Measurements from ENCODE around the gene TRAPPC10. TPM values are rescaled to one million over a fixed set of nuclear protein-coding genes. Genes with fewer than 3 reads are reported as not detected.

The TRAPPC10 gene
- total and polyA plus RNA-seq, 7 donors = 8.4 to 27.3 (median 19.6) TPM

GRCh38 chr21:44028287-44028659 is 16.2 kb downstream of the TRAPPC10 start:
- H3K4me1 ChIP-seq = peaks cover 0 to 26% (median 21%) of the 10 kb centered on the region in 4 donors
- intact Hi-C loops (cut with DNase I) = no loop called here
- no peaks in the 10 kb centered on the region for H3K9me3 ChIP-seq
- 89 to 96% methylated on average over 6 of the region's 6 CpGs for WGBS, 2 donors
- DNase-seq = no peak
- no peak overlapping the region for H3K4me3 ChIP-seq
- H3K27me3 ChIP-seq = no peaks in the 10 kb centered on the region
- H3K36me3 ChIP-seq = peaks cover 0 to 9% (median 0%) of the 10 kb centered on the region in 4 donors
- no peak for TF ChIP-seq POLR2AphosphoS5 (IDR thresholded peaks at IDR 0.05)
- H3K27ac ChIP-seq = no peak overlapping the region

GRCh38 chr21:44029460-44030087 is 17.5 kb downstream of the TRAPPC10 start:
- Histone ChIP-seq H3K27ac (no peak overlapping the region), H3K36me3 (peaks cover 0 to 20% (median 0%) of the 10 kb centered on the region in 4 donors), H3K9me3 (no peaks in the 10 kb centered on the region), H3K4me1 (peaks cover 0 to 21% (median 20%) of the 10 kb centered on the region in 4 donors), H3K4me3 (no peak overlapping the region), H3K27me3 (no peaks in the 10 kb centered on the region)
- DNase-seq = no peak
- intact Hi-C loops (cut with DNase I) = no loop called here
- WGBS, 2 donors = 97% methylated on average over 6 of the region's 6 CpGs
- TF ChIP-seq POLR2A (IDR thresholded peaks at IDR 0.05) (no peak), EP300 (IDR thresholded peaks at IDR 0.05) (no peak), POLR2AphosphoS5 (IDR thresholded peaks at IDR 0.05) (no peak)

- H3K4me3 ChIP-seq = no peak overlapping the region
- H3K27ac ChIP-seq = no peak overlapping the region
- TF ChIP-seq CTCF (IDR thresholded peaks at IDR 0.05) = no peak
- no peaks in the 10 kb centered on the region for H3K4me1 ChIP-seq
- 97% methylated on average over 4 of the region's 4 CpGs for WGBS, 2 donors
- H3K27me3 ChIP-seq = no peaks in the 10 kb centered on the region
- intact Hi-C loops (cut with DNase I) = no loop called here
- no peaks in the 10 kb centered on the region for H3K9me3 ChIP-seq
- H3K36me3 ChIP-seq = peaks cover 8 to 64% (median 27%) of the 10 kb centered on the region in 4 donors
- DNase-seq = no peak
These were observed 23.1 kb downstream of the TRAPPC10 start for GRCh38 chr21:44035244-44035643.

GRCh38 chr21:44038063-44038462 is 26.0 kb downstream of the TRAPPC10 start:
- peaks cover 8 to 57% (median 27%) of the 10 kb centered on the region in 4 donors for H3K36me3 ChIP-seq
- DNase-seq = no peak
- TF ChIP-seq POLR2A (IDR thresholded peaks at IDR 0.05) = no peak
- no peak for TF ChIP-seq CTCF (IDR thresholded peaks at IDR 0.05)
- no peak for TF ChIP-seq EP300 (IDR thresholded peaks at IDR 0.05)
- TF ChIP-seq POLR2AphosphoS5 (IDR thresholded peaks at IDR 0.05) = no peak
- H3K9me3 ChIP-seq = no peaks in the 10 kb centered on the region
- H3K27me3 ChIP-seq = no peaks in the 10 kb centered on the region
- H3K4me3 ChIP-seq = no peak overlapping the region
- no peaks in the 10 kb centered on the region for H3K4me1 ChIP-seq
- WGBS, 2 donors = 96 to 98% methylated on average over 14 of the region's 14 CpGs
- H3K27ac ChIP-seq = no peak overlapping the region
- intact Hi-C loops (cut with DNase I) = no loop called here

- Histone ChIP-seq H3K36me3 (peaks cover 8 to 41% (median 28%) of the 10 kb centered on the region in 4 donors), H3K27me3 (no peaks in the 10 kb centered on the region), H3K4me3 (no peak overlapping the region), H3K27ac (no peak overlapping the region), H3K4me1 (no peaks in the 10 kb centered on the region), H3K9me3 (no peaks in the 10 kb centered on the region)
- DNase-seq = no peak
- 81 to 86% methylated on average over 5 of the region's 5 CpGs for WGBS, 2 donors
- intact Hi-C loops (cut with DNase I) = no loop called here
- TF ChIP-seq CTCF (IDR thresholded peaks at IDR 0.05) (no peak), EP300 (IDR thresholded peaks at IDR 0.05) (no peak), POLR2A (IDR thresholded peaks at IDR 0.05) (no peak), POLR2AphosphoS5 (IDR thresholded peaks at IDR 0.05) (no peak)
These were observed 27.7 kb downstream of the TRAPPC10 start for GRCh38 chr21:44039828-44040227.

GRCh38 chr21:44043613-44044012 is 31.5 kb downstream of the TRAPPC10 start:
- Histone ChIP-seq H3K9me3 (no peaks in the 10 kb centered on the region), H3K4me1 (no peaks in the 10 kb centered on the region), H3K4me3 (no peak overlapping the region), H3K27ac (no peak overlapping the region), H3K27me3 (no peaks in the 10 kb centered on the region), H3K36me3 (peaks cover 5 to 15% (median 10%) of the 10 kb centered on the region in 4 donors)
- TF ChIP-seq CTCF (IDR thresholded peaks at IDR 0.05) (no peak), EP300 (IDR thresholded peaks at IDR 0.05) (no peak), POLR2AphosphoS5 (IDR thresholded peaks at IDR 0.05) (no peak), POLR2A (IDR thresholded peaks at IDR 0.05) (no peak)
- intact Hi-C loops (cut with DNase I) = no loop called here
- 77 to 93% methylated on average over 6 of the region's 6 CpGs for WGBS, 2 donors
- no peak for DNase-seq
